NCI-H460 (cell line): ENCODE measurements around the gene PRSS1. TPM values are rescaled to one million over a fixed set of nuclear protein-coding genes. Genes with fewer than 3 reads are reported as not detected.

Source experiments
- small RNA-seq, 2 experiments: library from RNA; depleted of rRNA; stranded (forward); fragments of <200 nt; gene quantifications; one replicate each; pipeline ENCODE3, GENCODE V24; 2014
- total RNA-seq: library from RNA; depleted of rRNA; stranded (reverse); fragments of >200 nt; shearing (Covaris generic); gene quantifications from 2 replicates; pipeline ENCODE4 v1.2.3, GENCODE V29; 2014; rRNA removed

The PRSS1 gene
- total RNA-seq, 1 experiment from 2014 or later, result not detected

Small RNA genes lying within 50 kb of the gene (small RNA-seq; reads per million reads assigned to genes)
- gene TRBD1 (0 reads per million in 2 experiments), gene TRBJ1-1 (0 reads per million in 2 experiments), gene TRBJ1-2 (0 reads per million in 2 experiments), gene TRBJ1-3 (0 reads per million in 2 experiments), gene TRBJ1-4 (0 reads per million in 2 experiments), gene TRBJ1-5 (0 reads per million in 2 experiments), gene TRBJ1-6 (0 reads per million in 2 experiments), gene TRBJ2-1 (0 reads per million in 2 experiments), gene TRBJ2-2 (0 reads per million in 2 experiments), gene TRBJ2-2P (0 reads per million in 2 experiments), gene TRBJ2-3 (0 reads per million in 2 experiments), gene TRBJ2-4 (0 reads per million in 2 experiments), gene TRBJ2-5 (0 reads per million in 2 experiments), gene TRBJ2-6 (0 reads per million in 2 experiments), gene TRBJ2-7 (0 reads per million in 2 experiments)

Other genes with a start within 250 kb of the PRSS1 start
- gene PRSS2, start 21.5 kb downstream of the PRSS1 start, total RNA-seq, result not detected in 2 replicates
- not detected in 2 replicates for gene EPHB6, start 105.6 kb downstream of the PRSS1 start, total RNA-seq
- not detected in 2 replicates for gene TRPV6, start 136.3 kb downstream of the PRSS1 start, total RNA-seq
- gene TRPV5, start 184.3 kb downstream of the PRSS1 start, total RNA-seq, result not detected in 2 replicates
- gene LLCFC1, start 190.0 kb downstream of the PRSS1 start, total RNA-seq, result not detected in 2 replicates
- 0.59 TPM in 1 of 2 replicates, not detected in the other for gene KEL, start 212.9 kb downstream of the PRSS1 start, total RNA-seq